Type B pancreatic cell (in vitro differentiated cells): Measurements from ENCODE around the gene KIF25. TPM values are rescaled to one million over a fixed set of nuclear protein-coding genes. Genes with fewer than 3 reads are reported as not detected.

Experiments
- DNase-seq: peaks from one replicate; pipeline ENCODE4 v3.0.0; 2021; ENCODE audit warnings: mixed read lengths; ENCODE audit not compliant: unreplicated experiment; ENCODE audit errors: extremely low spot score
- H3K27ac Mint-ChIP-seq: 2 replicates; pipeline ENCODE4 v1.8.0; 2021; ENCODE audit warnings: mild to moderate bottlenecking, mixed read lengths
- H3K27me3 Mint-ChIP-seq: 2 replicates; pipeline ENCODE4 v1.8.0; 2021; ENCODE audit warnings: mixed read lengths
- H3K36me3 Mint-ChIP-seq: 2 replicates; pipeline ENCODE4 v1.8.0; 2021; ENCODE audit warnings: mixed read lengths
- H3K4me1 Mint-ChIP-seq: one replicate; pipeline ENCODE4 v1.8.0; 2021; ENCODE audit warnings: mixed read lengths; ENCODE audit not compliant: unreplicated experiment
- H3K4me3 Mint-ChIP-seq: 2 replicates; pipeline ENCODE4 v1.8.0; 2021; ENCODE audit warnings: mild to moderate bottlenecking, mixed read lengths
- H3K9me3 Mint-ChIP-seq: 2 replicates; pipeline ENCODE4 v1.8.0; 2021; ENCODE audit warnings: mixed read lengths
- CTCF ChIP-seq: fragments of 200-600 bp; sonication (generic); conservative IDR thresholded peaks from 2 replicates; pipeline ENCODE4 v1.5.0; 2021; ENCODE audit warnings: antibody characterized with exemption, mild to moderate bottlenecking
- total RNA-seq: library from RNA; stranded (reverse); gene quantifications from 2 replicates; pipeline ENCODE4 v1.2.1, GENCODE V29; 2021; ENCODE audit warnings: low replicate concordance

The KIF25 gene
- total RNA-seq, 1 donor from 2014 or later: not detected

DNA sequence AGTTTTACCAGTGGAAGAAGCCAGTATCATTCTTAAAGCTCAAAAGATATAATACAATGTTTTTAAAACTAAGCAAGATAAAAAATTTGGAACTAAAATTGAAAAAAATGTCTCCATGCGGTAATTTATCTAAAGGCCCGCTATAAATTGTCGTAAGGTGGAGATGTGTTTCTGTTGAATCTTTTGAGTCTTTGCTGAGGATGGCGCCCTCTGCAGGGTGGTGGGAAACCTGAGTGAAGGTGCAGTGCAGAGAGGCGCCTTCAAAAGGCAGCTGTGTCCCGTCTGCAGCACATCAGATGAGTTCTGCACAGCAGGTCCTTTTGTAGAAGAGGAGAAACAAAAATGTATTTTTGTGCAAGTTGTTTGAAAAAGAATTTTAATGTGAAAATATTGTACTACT is 29.4 kb upstream of the KIF25 start:
- no peak for DNase-seq
- Mint-ChIP-seq H3K4me1 (peaks cover 30% of the 10 kb centered on the region), H3K4me3 (no peak overlapping the region), H3K27ac (no peak overlapping the region), H3K9me3 (no peaks in the 10 kb centered on the region), H3K36me3 (peaks cover 49% of the 10 kb centered on the region), H3K27me3 (no peaks in the 10 kb centered on the region)
- peak; percentile 66 for TF ChIP-seq CTCF

DNA sequence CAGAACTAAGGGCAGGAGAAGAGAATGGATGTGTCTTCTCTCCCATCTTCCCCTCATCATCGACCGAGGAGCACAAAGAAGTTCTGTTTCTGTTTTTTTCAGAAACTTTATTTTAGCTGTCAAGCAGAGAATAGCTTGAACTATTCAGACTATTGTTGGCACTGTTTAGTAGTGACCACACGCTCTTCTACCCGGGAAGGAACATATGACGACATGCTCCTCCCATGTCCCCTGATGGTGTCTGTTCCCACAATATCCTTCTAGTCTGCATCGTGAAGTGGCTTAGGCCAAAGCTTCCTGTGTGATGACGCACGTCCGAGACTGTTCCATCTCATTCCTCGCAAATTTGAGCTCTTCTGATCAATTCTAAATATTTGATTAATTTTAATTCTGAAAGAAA is 27.2 kb upstream of the KIF25 start:
- H3K4me3 Mint-ChIP-seq: no peak overlapping the region
- no peak for TF ChIP-seq CTCF
- H3K27me3 Mint-ChIP-seq: no peaks in the 10 kb centered on the region
- DNase-seq: no peak
- H3K27ac Mint-ChIP-seq: no peak overlapping the region
- H3K9me3 Mint-ChIP-seq: no peaks in the 10 kb centered on the region
- peaks cover 39% of the 10 kb centered on the region for H3K36me3 Mint-ChIP-seq
- peaks cover 37% of the 10 kb centered on the region for H3K4me1 Mint-ChIP-seq

DNA sequence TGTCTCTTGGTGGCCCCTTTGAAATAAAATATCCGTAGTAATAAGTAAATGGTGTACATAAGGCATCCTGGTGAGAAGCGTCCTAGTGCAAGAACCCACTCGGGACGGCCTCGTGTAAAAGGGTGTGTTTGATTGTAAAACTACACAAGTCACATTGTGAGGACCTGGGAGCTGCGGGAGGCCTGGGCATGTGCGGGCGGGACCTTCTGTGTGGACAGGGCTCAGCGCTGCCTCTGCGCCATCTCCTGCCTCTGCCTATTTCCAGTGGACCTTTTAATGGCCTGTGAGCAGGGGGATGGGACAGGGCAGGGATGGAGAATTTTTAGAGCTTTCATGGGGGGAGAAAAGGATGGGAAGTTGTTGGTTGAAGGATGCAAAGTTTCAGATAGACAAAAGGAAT is 25.3 kb upstream of the KIF25 start:
- no peak overlapping the region for H3K4me3 Mint-ChIP-seq
- no peak overlapping the region for H3K27ac Mint-ChIP-seq
- H3K9me3 Mint-ChIP-seq: no peaks in the 10 kb centered on the region
- no peak for DNase-seq
- H3K4me1 Mint-ChIP-seq: peaks cover 32% of the 10 kb centered on the region
- no peak for TF ChIP-seq CTCF
- peaks cover 26% of the 10 kb centered on the region for H3K36me3 Mint-ChIP-seq
- no peaks in the 10 kb centered on the region for H3K27me3 Mint-ChIP-seq

DNA sequence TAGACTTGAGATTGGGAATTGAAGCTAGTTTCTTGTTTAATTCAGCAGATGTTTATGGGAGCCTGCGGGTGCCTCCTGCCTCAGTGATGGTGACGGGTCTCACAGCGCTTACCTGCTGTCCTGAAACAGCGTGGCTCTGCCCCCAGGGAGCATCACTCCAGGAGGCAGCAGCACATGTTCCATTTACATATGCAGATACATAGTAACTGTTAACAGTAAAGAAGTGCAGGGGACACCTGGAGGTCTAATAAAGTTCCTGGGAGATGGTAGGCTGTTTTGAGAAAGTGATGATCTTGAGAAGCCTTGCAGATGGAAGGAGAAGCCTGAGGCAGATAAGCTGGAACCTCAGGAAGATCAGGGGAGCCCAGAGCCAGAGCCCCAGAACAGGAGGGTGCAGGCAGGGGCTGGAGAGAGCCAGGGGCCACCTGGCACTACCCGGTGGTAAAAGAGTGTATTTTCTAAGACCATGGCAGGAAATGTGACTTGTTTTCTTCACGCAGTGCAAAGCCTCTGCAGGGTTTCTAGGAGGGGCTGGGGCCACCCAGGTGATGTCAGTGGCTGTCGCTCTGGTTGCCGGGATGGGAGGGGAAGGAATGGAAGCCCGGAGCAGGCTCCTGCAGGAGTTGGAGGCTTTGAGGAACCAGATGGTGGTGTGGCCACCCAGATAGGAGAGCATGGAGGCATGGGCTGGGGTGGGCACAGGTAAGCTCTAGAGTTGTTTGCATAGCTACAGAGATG is 24.2 kb upstream of the KIF25 start:
- TF ChIP-seq CTCF: no peak
- H3K36me3 Mint-ChIP-seq: peaks cover 15% of the 10 kb centered on the region
- H3K27me3 Mint-ChIP-seq: no peaks in the 10 kb centered on the region
- H3K27ac Mint-ChIP-seq: no peak overlapping the region
- H3K9me3 Mint-ChIP-seq: no peaks in the 10 kb centered on the region
- DNase-seq: no peak
- H3K4me3 Mint-ChIP-seq: no peak overlapping the region
- H3K4me1 Mint-ChIP-seq: peaks cover 32% of the 10 kb centered on the region

GRCh38 chr6:167974640-167975344 is 22.7 kb upstream of the KIF25 start:
- no peak overlapping the region for H3K27ac Mint-ChIP-seq
- H3K9me3 Mint-ChIP-seq: no peaks in the 10 kb centered on the region
- peak overlapping the region; percentile 4 for H3K4me3 Mint-ChIP-seq
- H3K4me1 Mint-ChIP-seq: peaks cover 38% of the 10 kb centered on the region
- no peak for TF ChIP-seq CTCF
- H3K36me3 Mint-ChIP-seq: peaks cover 8% of the 10 kb centered on the region
- H3K27me3 Mint-ChIP-seq: no peaks in the 10 kb centered on the region
- DNase-seq: no peak
